Astrocyte (in vitro differentiated cells and primary cell): ENCODE results near the gene FBXO22. TPM values are rescaled to one million over a fixed set of nuclear protein-coding genes. Genes with fewer than 3 reads are reported as not detected.

Source experiments
- DNase-seq: peaks from one replicate; pipeline ENCODE4 v3.0.0-alpha.2; 2010; ENCODE audit warnings: low read depth
- FAIRE-seq: peaks from 2 replicates; lab custom pipeline; 2011; peaks lifted over from hg19 to GRCh38; lab: Jason Lieb, UNC
- H2AFZ ChIP-seq: 2 replicates; pipeline ENCODE4 v1.6.0; 2012; ENCODE audit warnings: low read depth, low read length, inconsistent platforms
- H3K27ac ChIP-seq: 2 replicates; pipeline ENCODE4 v1.5.1; 2011; ENCODE audit warnings: low read depth, low read length, inconsistent platforms
- H3K27me3 ChIP-seq: 2 replicates; pipeline ENCODE4 v1.6.0; 2011; ENCODE audit warnings: low read length, inconsistent platforms; ENCODE audit not compliant: insufficient read depth
- H3K36me3 ChIP-seq: 2 replicates; pipeline ENCODE4 v1.5.1; 2011; ENCODE audit warnings: low read length, inconsistent platforms; ENCODE audit not compliant: insufficient read depth
- H3K4me1 ChIP-seq: 2 replicates; pipeline ENCODE4 v1.5.1; 2011; ENCODE audit warnings: low read length, inconsistent platforms; ENCODE audit not compliant: insufficient read depth
- H3K4me2 ChIP-seq: 2 replicates; pipeline ENCODE4 v1.6.0; 2012; ENCODE audit warnings: low read length, inconsistent platforms
- H3K4me3 ChIP-seq: 2 replicates; pipeline ENCODE4 v1.5.1; 2011; ENCODE audit warnings: low read depth, mild to moderate bottlenecking, low read length, inconsistent platforms; ENCODE audit not compliant: insufficient read depth
- H3K79me2 ChIP-seq: 2 replicates; pipeline ENCODE4 v1.6.0; 2012; ENCODE audit warnings: mild to moderate bottlenecking, low read length, inconsistent platforms; ENCODE audit not compliant: insufficient read depth
- H3K9ac ChIP-seq: 2 replicates; pipeline ENCODE4 v1.6.0; 2012; ENCODE audit warnings: mild to moderate bottlenecking, low read length, inconsistent platforms
- H3K9me3 ChIP-seq: 2 replicates; pipeline ENCODE4 v1.5.1; 2012; ENCODE audit warnings: low read depth, mild to moderate bottlenecking, low read length, inconsistent platforms; ENCODE audit not compliant: insufficient read depth
- H4K20me1 ChIP-seq: 2 replicates; pipeline ENCODE4 v1.6.0; 2012; ENCODE audit warnings: low read length, inconsistent platforms; ENCODE audit not compliant: insufficient read depth
- H3K27ac Mint-ChIP-seq: one replicate; pipeline ENCODE4 v1.8.0; 2021; ENCODE audit warnings: mild to moderate bottlenecking, mixed read lengths; ENCODE audit not compliant: unreplicated experiment
- H3K27me3 Mint-ChIP-seq: one replicate; pipeline ENCODE4 v1.8.0; 2021; ENCODE audit warnings: low read depth, mixed read lengths; ENCODE audit not compliant: unreplicated experiment
- H3K36me3 Mint-ChIP-seq: one replicate; pipeline ENCODE4 v1.8.0; 2021; ENCODE audit warnings: low read depth, mixed read lengths; ENCODE audit not compliant: unreplicated experiment
- H3K4me1 Mint-ChIP-seq: one replicate; pipeline ENCODE4 v1.8.0; 2021; ENCODE audit warnings: low read depth, mixed read lengths; ENCODE audit not compliant: unreplicated experiment
- H3K4me3 Mint-ChIP-seq: one replicate; pipeline ENCODE4 v1.8.0; 2021; ENCODE audit warnings: mild to moderate bottlenecking, moderate library complexity, mixed read lengths; ENCODE audit not compliant: unreplicated experiment
- H3K9me3 Mint-ChIP-seq: one replicate; pipeline ENCODE4 v1.8.0; 2021; ENCODE audit warnings: mild to moderate bottlenecking, mixed read lengths; ENCODE audit not compliant: unreplicated experiment
- EZH2 ChIP-seq: IDR thresholded peaks from 2 replicates; pipeline ENCODE4 v1.6.1; 2012; ENCODE audit warnings: mild to moderate bottlenecking, low read length, inconsistent platforms; ENCODE audit not compliant: insufficient read depth
- total RNA-seq: library from RNA; stranded (reverse); gene quantifications from 2 replicates; pipeline ENCODE4 v1.2.1, GENCODE V29; 2021
- TF ChIP-seq, protein P1 (sequence below): IDR thresholded peaks from 2 replicates; pipeline ENCODE4 v1.5.1; 2011; ENCODE audit warnings: low read depth, mild to moderate bottlenecking, inconsistent platforms, low read length, moderate library complexity; ENCODE audit not compliant: insufficient read depth

FBXO22 gene
- total RNA-seq, 1 donor from 2014 or later: 69.1 TPM

DNA sequence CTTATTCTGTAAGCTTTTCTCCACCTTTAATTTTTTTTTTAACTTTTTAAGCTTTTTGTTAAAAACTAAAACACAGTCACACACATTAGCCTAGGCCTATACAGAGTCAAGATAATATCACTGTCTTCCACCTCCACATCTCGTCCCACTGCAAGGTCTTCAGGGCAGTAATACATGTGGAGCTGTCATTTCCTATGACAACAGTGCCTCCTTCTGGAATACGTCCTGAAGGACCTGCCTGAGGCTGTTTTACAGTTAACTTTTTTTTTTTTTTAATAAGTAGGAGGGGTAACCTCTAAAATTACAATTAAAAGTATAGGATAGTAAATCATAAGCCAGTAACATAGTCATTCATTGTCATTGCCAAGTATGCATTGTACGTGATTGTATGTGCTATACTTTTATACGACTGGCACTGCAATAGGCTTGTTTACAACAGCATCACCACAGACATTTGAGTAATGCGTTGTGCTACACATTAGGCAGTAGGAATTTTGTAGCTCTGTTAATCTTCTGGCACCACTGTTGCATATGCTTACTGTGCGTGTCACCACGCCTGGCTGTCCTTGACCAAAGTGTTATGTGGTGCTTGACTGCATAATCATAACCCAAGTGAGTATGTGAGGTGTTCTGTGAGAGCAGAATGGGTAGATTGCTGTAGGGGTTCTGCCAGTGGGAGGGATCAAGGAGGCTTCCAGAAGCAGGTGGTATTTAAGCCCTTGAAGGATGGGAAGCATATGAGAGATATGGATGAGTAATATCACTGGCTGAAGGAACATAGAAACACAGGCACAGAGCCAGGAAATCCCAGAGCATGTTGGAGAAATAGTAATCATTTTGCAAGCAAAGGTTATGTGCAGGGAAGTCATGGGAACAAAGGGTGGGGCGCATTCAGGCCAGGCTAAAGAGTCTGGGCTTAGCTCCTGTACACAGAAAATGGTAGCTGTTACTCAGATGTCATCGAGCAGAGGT is 18.3 kb downstream of the FBXO22 start:
- DNase-seq (peak; percentile 51), FAIRE-seq (no peak)

GRCh38 chr15:75923756-75924155 is 20.1 kb downstream of the FBXO22 start:
- FAIRE-seq: no peak
- no peaks in the 10 kb centered on the region for H3K9me3 Mint-ChIP-seq
- Histone ChIP-seq H3K27me3 (no peaks in the 10 kb centered on the region), H4K20me1 (peaks cover 88% of the 10 kb centered on the region), H3K79me2 (peaks cover 78% of the 10 kb centered on the region), H3K9ac (no peak overlapping the region), H3K36me3 (peaks cover 6% of the 10 kb centered on the region), H3K27ac (no peak overlapping the region), H3K4me3 (no peak overlapping the region), H2AFZ (no peak overlapping the region), H3K4me1 (peaks cover 7% of the 10 kb centered on the region), H3K9me3 (no peaks in the 10 kb centered on the region), H3K4me2 (no peak overlapping the region)
- peak overlapping the region; percentile 7 for H3K4me3 Mint-ChIP-seq
- H3K36me3 Mint-ChIP-seq: peaks cover 13% of the 10 kb centered on the region
- H3K27ac Mint-ChIP-seq: no peak overlapping the region
- TF ChIP-seq, protein P1, sequence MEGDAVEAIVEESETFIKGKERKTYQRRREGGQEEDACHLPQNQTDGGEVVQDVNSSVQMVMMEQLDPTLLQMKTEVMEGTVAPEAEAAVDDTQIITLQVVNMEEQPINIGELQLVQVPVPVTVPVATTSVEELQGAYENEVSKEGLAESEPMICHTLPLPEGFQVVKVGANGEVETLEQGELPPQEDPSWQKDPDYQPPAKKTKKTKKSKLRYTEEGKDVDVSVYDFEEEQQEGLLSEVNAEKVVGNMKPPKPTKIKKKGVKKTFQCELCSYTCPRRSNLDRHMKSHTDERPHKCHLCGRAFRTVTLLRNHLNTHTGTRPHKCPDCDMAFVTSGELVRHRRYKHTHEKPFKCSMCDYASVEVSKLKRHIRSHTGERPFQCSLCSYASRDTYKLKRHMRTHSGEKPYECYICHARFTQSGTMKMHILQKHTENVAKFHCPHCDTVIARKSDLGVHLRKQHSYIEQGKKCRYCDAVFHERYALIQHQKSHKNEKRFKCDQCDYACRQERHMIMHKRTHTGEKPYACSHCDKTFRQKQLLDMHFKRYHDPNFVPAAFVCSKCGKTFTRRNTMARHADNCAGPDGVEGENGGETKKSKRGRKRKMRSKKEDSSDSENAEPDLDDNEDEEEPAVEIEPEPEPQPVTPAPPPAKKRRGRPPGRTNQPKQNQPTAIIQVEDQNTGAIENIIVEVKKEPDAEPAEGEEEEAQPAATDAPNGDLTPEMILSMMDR: no peak
- TF ChIP-seq EZH2: no peak
- H3K4me1 Mint-ChIP-seq: peaks cover 36% of the 10 kb centered on the region
- no peaks in the 10 kb centered on the region for H3K27me3 Mint-ChIP-seq
- DNase-seq: no peak

More for the DNA sequence above, 18.3 kb downstream of the FBXO22 start:
- Histone ChIP-seq H4K20me1 (peaks cover 87% of the 10 kb centered on the region), H3K4me1 (peaks cover 7% of the 10 kb centered on the region), H3K4me2 (no peak overlapping the region), H3K27ac (no peak overlapping the region), H3K79me2 (peaks cover 76% of the 10 kb centered on the region), H3K27me3 (no peaks in the 10 kb centered on the region), H3K9ac (no peak overlapping the region), H2AFZ (no peak overlapping the region), H3K36me3 (peaks cover 12% of the 10 kb centered on the region), H3K4me3 (no peak overlapping the region), H3K9me3 (no peaks in the 10 kb centered on the region)
- Mint-ChIP-seq H3K27ac (peak overlapping the region; percentile 11), H3K9me3 (no peaks in the 10 kb centered on the region), H3K36me3 (peaks cover 20% of the 10 kb centered on the region), H3K27me3 (no peaks in the 10 kb centered on the region), H3K4me1 (peaks cover 31% of the 10 kb centered on the region), H3K4me3 (no peak overlapping the region)
- TF ChIP-seq EZH2: no peak
- TF ChIP-seq, protein P1: peak; percentile 28
